Measurements from ENCODE around the gene HDAC4. TPM values are rescaled to one million over a fixed set of nuclear protein-coding genes. Genes with fewer than 3 reads are reported as not detected.
A peak's percentile ranks its signal among the peaks of the same experiment; 100 is the strongest.

Gene HDAC4
- total RNA-seq, 6 experiments from 2014 or later, result 7.4 to 13.0 (median 9.5) TPM

GRCh38 chr2:239370876-239371725 is 29.7 kb downstream of the HDAC4 start:
- no peak for DNase-seq
- Mint-ChIP-seq H3K4me3 (no peak overlapping the region), H3K27me3 (ENCODE audit: insufficient read depth) (no peaks in the 10 kb centered on the region), H3K36me3 (ENCODE audit: low read depth) (no peaks in the 10 kb centered on the region), H3K9me3 (no peaks in the 10 kb centered on the region), H3K27ac (no peak overlapping the region), H3K4me1 (ENCODE audit: low read depth) (peaks cover 10% of the 10 kb centered on the region)
- TF ChIP-seq CTCF (IDR thresholded peaks at IDR 0.05), result no peak

- Mint-ChIP-seq H3K4me3 (no peak overlapping the region), H3K27me3 (ENCODE audit: insufficient read depth) (no peaks in the 10 kb centered on the region), H3K36me3 (ENCODE audit: low read depth) (peaks cover 6% of the 10 kb centered on the region; the same call in 1 of the 2 replicates), H3K9me3 (no peaks in the 10 kb centered on the region), H3K27ac (no peak overlapping the region), H3K4me1 (ENCODE audit: low read depth) (peaks cover 10% of the 10 kb centered on the region)
- TF ChIP-seq CTCF (IDR thresholded peaks at IDR 0.05), result peak; percentile 7; the same call in 1 of the 2 replicates
- DNase-seq, result no peak
These were observed 30.4 kb downstream of the HDAC4 start for GRCh38 chr2:239370403-239370802.

- Mint-ChIP-seq H3K4me1 (ENCODE audit: low read depth) (peaks cover 10% of the 10 kb centered on the region), H3K27me3 (ENCODE audit: insufficient read depth) (no peaks in the 10 kb centered on the region), H3K9me3 (no peaks in the 10 kb centered on the region), H3K36me3 (ENCODE audit: low read depth) (peaks cover 9% of the 10 kb centered on the region; the same call in 1 of the 2 replicates), H3K4me3 (peak overlapping the region; percentile 59; the same call in 1 of the 2 replicates), H3K27ac (peak overlapping the region; percentile 80)
- TF ChIP-seq CTCF (IDR thresholded peaks at IDR 0.05), result no peak
- DNase-seq, result peak; percentile 66
These were observed 31.1 kb downstream of the HDAC4 start for GRCh38 chr2:239369631-239370161.

GRCh38 chr2:239368906-239369552 is 31.8 kb downstream of the HDAC4 start:
- no peak for TF ChIP-seq CTCF (IDR thresholded peaks at IDR 0.05)
- Mint-ChIP-seq H3K9me3 (no peaks in the 10 kb centered on the region), H3K27me3 (ENCODE audit: insufficient read depth) (no peaks in the 10 kb centered on the region), H3K4me1 (ENCODE audit: low read depth) (peaks cover 10% of the 10 kb centered on the region), H3K36me3 (ENCODE audit: low read depth) (peaks cover 9% of the 10 kb centered on the region; the same call in 1 of the 2 replicates), H3K4me3 (no peak overlapping the region), H3K27ac (no peak overlapping the region)
- DNase-seq, result no peak

- Mint-ChIP-seq H3K4me3 (no peak overlapping the region), H3K9me3 (no peaks in the 10 kb centered on the region), H3K4me1 (ENCODE audit: low read depth) (peaks cover 10% of the 10 kb centered on the region), H3K27ac (no peak overlapping the region), H3K27me3 (ENCODE audit: insufficient read depth) (no peaks in the 10 kb centered on the region), H3K36me3 (ENCODE audit: low read depth) (peaks cover 9% of the 10 kb centered on the region; the same call in 1 of the 2 replicates)
- TF ChIP-seq CTCF (IDR thresholded peaks at IDR 0.05), result no peak
- DNase-seq, result no peak
These were observed 32.5 kb downstream of the HDAC4 start for GRCh38 chr2:239368321-239368720.
